Stomach (tissue), 4 donors: Measurements from ENCODE around the gene PRR15L.

ENCODE experiments used
- EP300 ChIP-seq: sonication (generic); formaldehyde crosslinking; IDR thresholded peaks from one replicate; pipeline ENCODE4 v1.6.1; 2017; ENCODE audit warnings: antibody characterized with exemption
- POLR2AphosphoS5 ChIP-seq, 3 donors: sonication (generic); formaldehyde crosslinking; IDR thresholded peaks; one replicate each; pipeline ENCODE4 v1.6.1; 2016; ENCODE audit warnings: antibody characterized with exemption in 3 of 3
- TF ChIP-seq, protein P1 (sequence below), 7 experiments: fragments of 450-650 bp in 4 of 7; fragments of 200-600 bp in 3 of 7; sonication (generic) in 3 of 7; IDR thresholded peaks; one replicate each; pipeline ENCODE4 v1.5.1; 2016 to 2019; ENCODE audit warnings: antibody characterized with exemption in 7 of 7, control low read depth in 2 of 7, mild to moderate bottlenecking in 1 of 7

DNA sequence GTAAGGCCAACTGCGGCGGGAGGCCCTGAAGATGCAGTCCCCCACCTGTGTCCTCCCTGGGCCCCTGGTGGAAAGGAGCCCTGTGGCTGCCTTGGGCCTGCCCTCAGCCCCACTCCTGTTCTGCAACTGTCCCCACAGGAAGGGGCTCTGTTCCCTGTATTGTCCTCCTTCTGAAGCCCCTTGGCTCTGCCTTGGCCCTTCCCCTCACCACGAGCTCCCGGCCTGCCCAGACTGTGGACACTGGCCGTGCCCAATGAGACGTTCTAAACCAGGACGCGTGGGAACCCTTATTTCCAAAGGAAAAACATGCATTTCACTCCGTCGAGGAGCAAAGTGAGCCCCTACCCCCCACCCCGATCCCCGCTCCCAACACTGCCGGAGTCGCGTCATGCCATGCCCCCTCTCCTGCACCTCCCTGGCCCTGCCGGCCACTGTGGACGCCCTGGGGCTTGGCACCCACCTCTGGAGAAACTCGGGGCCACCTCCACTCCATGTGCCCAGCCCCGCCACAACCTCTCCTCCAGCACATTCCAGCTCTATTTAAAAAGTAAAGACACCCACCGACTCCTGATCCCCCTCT lies 29.8 kb downstream of the PRR15L start:
- TF ChIP-seq, protein P1, sequence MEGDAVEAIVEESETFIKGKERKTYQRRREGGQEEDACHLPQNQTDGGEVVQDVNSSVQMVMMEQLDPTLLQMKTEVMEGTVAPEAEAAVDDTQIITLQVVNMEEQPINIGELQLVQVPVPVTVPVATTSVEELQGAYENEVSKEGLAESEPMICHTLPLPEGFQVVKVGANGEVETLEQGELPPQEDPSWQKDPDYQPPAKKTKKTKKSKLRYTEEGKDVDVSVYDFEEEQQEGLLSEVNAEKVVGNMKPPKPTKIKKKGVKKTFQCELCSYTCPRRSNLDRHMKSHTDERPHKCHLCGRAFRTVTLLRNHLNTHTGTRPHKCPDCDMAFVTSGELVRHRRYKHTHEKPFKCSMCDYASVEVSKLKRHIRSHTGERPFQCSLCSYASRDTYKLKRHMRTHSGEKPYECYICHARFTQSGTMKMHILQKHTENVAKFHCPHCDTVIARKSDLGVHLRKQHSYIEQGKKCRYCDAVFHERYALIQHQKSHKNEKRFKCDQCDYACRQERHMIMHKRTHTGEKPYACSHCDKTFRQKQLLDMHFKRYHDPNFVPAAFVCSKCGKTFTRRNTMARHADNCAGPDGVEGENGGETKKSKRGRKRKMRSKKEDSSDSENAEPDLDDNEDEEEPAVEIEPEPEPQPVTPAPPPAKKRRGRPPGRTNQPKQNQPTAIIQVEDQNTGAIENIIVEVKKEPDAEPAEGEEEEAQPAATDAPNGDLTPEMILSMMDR (IDR thresholded peaks at IDR 0.05), result no peak
- TF ChIP-seq EP300, result no peak
- TF ChIP-seq POLR2AphosphoS5 (IDR thresholded peaks at IDR 0.05), result no peak
